HG02588 (cell line): ENCODE data around the gene MICA.
A peak's percentile ranks its signal among the peaks of the same experiment; 100 is the strongest.
"Not testable (repeated sequence)": the region's sequence is repeated elsewhere in the genome, so short reads cannot be mapped to it uniquely, and the experiment has no call there.

Source experiments
- ATAC-seq: cut with Tn5 transposase; IDR thresholded peaks from one replicate; pipeline ENCODE4 v1.9.1; 2021; ENCODE audit warnings: mild to moderate bottlenecking, moderate library complexity; ENCODE audit not compliant: unreplicated experiment

The MICA gene

DNA sequence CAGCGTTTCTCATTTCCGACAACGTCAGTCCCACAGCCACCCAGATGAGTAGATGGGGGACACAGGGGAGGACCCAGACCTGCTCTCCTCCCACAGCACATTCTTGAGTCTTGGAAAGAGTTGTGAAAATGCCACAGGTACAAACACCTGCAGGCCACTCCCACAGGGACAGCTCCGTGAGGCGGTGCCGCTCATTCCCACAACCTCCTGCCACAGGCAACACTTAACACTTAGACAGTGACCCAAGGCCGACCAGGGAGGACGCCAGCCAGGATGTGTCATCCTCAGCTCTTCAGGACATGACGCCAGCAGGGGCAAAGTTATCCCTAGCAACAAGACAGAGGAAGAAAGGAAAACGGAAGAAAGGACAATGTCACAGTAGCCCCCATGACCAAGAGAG, 23.5 kb upstream of the MICA start:
- ATAC-seq, result no peak

DNA sequence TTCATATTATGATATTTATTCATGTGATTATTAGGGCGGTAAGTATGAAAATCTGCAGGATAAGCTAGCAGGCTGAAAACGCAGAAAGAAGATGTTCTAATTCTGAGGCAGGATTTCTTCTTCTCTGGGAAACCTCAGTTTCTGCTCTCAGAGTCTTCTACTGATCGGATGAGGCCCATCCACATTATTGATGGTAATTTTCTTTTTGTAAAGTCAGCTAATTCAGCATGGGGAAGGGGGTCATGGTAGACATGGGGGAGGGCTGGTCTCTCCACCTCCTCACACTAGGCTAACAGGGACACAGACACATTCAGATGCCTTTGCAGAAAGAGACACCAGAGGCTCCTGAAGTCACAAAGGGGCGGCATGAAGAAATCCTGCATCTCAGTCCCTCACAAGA, 21.7 kb upstream of the MICA start:
- no peak for ATAC-seq

DNA sequence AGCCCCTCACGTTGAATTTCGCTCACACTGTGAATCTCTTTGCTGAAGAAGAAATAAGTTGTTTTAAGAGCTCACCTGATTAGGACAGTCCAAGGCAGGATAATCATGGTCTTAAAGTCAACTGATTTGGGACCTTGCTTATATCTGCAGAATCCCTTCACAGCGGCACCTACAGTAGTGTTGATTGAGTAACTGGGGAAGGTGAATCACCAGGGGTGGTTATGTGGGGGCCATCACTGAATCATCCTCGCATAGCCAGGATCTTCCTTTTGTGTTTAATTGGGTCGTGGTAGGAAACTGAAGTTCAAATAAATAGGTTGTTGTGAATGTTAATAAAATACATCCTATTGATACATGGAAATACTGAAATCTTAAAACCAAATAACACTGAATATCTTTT, 20.2 kb upstream of the MICA start:
- ATAC-seq, result no peak

DNA sequence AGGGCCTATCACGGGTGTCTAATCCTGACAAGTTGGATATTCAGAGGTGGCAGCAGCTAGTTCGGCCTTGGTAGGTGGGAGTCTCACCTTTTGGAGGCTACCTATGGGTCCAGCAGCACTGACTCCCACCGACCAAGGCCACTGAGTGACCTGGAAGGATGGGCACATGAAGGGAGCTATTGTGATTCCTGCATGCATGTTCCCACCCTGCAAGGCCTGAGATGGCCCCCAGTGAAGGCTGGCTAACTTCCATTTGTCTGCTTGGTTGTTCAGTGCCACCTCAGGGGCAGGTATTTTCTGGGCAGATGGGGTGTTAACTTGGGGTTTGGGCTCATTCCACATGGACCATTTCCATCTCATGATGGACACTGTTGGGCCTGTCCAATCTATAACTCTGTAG, 18.4 kb upstream of the MICA start:
- ATAC-seq, result no peak

DNA sequence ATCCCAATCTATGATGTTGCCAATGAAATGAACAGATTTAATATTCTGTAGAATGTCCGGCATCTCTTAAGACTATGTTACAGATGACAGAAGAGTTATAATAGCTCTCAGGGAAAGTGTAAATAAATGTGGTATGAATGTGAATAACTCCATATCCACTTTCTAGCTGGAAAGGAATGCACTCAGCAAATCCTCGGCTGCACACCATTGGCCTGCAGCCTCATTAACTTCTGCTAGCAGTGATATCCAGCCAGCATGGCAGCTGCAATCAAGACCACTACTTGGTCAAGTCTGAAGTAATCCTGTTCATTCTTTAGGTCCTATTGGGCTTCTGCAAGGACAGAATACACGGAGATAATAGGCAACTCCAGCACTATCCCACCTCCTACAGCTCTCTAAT, 17.3 kb upstream of the MICA start:
- ATAC-seq, result no peak

DNA sequence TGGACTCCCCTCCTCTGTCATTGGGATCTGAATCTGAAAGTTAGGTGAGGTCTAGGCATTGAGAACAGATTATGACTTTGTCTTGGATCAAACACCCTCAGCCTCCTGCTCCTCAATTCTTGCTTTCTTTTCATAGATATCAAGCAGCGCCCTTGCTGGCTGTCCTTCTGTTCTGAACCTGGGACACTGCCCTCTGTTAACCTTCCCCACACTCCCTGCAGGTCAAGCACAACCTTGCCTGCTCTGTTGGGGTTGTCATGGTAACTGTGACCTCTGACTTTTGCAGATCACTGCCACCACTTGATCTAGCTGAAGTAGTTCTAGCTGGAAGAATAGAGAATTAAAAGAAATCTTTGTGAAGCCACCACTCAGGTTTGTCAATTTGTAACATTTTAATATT, 16.4 kb upstream of the MICA start:
- no peak for ATAC-seq

DNA sequence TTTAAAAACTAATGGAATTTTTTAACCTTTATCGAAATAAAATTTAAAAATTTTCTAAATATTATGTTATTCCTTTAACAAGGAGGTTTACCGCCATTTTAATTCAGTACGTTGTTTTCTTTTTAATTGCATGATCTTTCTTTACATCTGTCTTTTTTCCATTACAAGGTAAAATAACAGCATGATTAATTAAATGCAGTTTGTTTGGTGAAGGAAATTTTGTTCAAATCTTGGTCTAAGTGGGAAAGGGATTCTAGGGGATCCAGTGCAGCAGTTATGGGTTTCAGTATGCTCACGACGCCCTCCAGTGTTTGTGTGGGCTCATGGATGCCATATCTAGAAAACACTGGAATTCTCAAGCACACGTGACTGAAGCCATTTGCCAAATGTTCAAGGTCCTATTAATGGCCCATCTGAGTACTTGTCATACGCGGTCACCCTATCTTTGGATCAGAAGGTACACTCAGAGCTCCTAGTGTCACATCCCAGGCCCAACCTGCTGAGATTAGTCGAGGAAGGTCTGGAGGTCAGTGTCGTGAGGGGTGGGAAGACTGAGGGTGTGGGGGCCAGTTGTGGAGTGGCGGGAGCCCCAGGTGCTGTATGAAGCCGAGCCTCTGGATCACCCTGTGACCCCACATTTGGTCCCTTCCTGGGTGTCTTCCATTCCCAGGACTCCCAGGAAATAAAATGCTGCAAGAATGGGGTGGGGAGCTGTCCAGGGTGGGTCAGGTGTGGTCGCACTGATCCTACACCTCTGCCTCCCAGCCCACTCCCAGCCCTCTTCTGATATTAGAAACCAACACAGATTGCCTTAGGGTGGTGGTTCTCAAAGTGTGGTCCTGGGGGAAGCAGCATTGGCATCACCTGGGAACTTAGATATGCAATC, 14.2 kb upstream of the MICA start:
- ATAC-seq, result not testable (repeated sequence)

DNA sequence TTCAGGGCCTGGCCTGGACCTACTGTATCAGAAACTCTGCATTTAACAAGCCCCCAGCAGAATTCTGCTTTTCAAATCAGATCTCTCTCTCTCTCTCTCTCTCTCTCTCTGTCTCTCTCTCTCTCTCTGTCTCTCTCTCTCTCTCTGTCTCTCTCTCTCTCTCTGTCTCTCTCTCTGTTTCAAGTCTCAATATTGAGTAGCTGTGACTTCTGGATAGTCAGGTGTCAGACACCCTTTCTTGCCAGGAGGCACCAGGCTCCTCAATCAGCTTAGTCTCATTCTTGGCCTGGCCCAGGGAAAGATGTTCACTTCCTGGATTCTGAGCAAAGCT, 13.6 kb upstream of the MICA start:
- ATAC-seq, result not testable (repeated sequence)

DNA sequence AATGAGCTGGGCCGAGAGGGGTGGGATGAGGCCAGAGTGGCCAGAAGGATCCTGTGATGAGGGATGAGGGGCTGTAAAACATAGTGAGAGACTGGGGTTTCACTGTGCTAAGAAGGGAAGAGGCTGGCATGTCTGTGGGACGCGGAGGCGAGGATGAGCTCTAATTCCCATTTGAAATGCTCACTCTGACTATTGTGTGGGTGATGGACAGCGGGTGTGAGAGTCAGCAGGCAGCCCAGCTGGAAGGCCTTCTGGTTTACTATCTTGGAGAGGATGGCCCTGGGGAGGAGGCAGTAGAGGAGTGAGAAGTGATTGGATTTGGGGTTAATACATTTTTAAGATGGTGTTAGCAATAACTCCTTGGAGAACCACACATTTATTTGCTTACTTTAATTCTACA, 9.5 kb upstream of the MICA start:
- ATAC-seq, result no peak

DNA sequence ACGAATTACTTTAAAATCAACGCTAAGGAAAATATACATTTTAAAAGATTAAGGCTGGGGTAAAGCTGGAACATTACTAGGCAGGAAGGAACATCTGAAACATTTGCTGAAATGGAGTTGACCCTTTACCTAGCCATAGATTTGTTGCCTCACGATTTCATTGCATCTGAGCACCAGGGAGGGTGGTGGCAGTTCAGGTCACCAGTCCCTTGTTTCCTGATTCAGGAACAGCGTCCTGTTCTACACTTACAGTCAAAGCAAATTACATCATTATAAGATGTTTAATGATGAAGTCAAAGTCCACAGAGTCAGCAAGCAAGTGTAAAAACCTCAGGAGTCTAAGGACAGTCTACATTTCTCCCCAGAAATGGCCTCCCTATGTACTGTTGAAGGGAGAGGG, 9.0 kb upstream of the MICA start:
- no peak for ATAC-seq

DNA sequence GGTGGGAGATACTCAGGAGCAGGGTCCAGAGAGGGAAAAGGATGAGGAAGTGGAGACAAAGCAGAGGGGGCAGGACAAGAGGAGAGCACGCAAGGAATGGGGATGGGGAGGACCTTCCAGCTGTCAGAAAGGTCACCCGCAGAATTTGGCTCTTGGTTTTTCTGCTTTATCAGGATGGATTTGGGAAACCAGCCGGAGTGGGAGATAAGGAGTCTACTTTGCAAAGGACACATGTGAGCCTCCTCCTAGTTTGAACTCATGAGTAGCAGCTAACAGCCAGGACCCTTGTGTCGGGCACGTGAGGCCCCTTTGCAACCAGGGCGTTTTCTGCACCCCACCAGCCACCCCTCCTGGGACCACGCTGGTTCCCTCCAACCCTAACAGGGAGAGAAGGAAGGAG, 7.6 kb upstream of the MICA start:
- no peak for ATAC-seq

DNA sequence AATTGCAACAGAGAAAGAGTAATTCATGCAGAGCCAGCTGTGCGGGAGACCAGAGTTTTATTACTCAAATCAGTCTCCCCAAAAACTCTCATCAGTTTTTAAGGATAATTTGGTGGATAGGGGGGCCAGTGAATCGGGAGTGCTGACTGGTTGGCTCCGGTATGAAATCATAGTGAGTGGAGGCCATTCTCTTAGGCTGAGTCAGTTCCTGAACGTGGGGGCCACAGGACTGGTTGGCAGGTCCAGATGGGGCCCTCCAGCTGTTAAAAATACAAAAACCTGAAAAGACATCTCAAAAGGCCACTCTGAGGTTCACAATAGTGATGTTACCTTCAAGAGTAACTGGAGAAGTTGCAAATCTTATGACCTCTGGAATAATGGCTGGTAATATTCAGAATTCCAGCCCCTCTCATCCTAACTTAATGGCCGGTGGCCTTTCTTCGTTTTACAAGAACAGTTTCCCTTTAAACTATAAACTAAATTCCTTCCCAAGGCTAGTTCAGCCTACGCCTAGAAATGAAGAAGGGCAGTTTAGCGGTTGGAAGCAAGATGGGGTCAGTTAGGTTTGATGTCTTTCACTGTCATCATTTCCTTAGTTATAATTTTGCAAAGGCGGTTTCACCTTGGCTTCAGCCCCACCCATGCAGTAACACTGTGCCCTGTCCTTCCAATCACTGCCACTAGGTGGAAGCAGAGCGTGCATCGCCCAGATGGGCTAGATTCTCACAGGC, 6.8 kb upstream of the MICA start:
- no peak for ATAC-seq

DNA sequence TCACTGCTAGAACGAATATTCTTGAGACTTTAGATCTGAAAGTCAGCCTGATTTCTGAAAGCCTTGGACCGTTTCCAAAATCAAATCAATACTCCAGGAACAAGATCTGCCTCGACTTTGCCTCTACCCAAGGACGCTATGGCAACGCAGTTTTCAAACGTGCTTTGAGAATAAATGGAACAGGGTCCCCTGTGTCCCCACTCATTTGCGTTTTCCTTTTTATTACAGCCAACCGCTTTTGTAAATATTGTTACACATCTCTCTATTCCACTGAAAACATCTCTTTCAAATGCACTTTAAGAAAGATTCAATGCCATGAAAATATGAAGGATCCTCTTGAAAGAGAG, 6.3 kb upstream of the MICA start:
- ATAC-seq, result not testable (repeated sequence)

DNA sequence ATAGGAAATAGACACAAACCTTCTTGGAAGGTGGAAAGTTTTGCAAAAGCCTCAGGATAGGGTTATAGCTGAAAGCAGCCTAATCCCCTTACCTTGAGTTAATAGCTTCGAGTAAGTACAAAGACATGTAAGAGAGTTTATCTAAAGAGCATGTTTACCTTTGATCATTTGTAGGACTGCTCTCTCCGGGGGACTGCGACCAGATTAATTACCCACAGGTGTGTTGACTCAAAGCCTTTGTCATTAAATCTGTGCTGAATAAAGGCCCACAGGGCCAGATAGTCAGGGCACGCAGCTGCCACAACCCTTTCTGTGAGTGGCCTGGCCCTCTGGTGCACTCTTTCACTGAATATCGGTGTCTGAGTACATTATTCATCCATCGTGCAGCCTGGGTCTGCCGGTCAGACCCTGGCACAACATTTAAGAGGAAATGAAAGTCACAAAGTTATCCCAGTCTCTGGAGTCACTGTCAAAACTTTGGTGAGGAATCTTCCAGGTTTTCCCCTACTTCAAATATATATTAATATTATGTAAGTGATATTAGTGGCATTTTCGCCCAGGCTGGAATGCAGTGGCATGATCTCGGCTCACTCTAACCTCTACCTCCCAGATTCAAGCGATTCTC, 5.4 kb upstream of the MICA start:
- ATAC-seq, result no peak

DNA sequence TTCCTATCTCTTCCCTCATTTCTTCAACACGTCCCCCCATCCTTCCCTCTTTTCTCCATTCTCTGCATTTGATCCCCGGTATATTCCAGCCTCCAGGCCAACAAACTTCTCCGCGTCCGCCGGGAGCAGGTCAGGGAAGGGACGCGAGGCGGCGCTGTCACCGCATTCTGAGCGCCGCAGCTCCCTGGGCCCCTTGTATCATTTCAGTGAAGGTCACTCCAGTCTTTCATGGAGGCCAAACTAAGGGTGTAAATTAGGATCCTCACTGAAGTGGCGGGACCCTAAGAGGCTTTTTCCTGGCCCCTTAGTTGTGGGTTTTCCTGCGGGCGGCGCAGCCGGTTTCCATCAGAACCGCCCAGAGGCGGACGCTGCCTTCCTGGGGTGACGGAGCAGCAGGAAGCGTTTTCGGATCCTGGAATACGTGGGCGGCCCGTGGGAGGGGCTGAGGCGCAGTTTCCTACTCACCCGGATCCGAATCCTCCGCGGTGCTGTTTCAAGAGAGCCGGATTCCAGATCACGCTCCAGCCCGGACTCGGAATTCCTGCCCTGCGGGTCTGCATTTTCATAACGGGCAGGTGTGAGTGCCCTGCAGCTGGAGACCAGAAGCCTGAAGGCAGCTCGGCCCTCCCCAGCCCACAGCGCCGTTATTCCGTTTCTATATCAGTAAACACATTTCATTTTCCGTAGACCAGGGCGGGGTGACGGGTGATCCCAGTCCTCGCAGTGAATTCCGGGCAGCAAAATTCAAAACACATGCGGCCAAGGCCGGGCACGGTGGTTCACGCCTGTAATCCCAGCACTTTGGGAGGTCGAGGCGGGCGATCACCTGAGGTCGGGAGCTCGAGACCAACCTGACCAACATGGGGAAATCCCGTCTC, 3.6 kb upstream of the MICA start:
- ATAC-seq, result no peak

DNA sequence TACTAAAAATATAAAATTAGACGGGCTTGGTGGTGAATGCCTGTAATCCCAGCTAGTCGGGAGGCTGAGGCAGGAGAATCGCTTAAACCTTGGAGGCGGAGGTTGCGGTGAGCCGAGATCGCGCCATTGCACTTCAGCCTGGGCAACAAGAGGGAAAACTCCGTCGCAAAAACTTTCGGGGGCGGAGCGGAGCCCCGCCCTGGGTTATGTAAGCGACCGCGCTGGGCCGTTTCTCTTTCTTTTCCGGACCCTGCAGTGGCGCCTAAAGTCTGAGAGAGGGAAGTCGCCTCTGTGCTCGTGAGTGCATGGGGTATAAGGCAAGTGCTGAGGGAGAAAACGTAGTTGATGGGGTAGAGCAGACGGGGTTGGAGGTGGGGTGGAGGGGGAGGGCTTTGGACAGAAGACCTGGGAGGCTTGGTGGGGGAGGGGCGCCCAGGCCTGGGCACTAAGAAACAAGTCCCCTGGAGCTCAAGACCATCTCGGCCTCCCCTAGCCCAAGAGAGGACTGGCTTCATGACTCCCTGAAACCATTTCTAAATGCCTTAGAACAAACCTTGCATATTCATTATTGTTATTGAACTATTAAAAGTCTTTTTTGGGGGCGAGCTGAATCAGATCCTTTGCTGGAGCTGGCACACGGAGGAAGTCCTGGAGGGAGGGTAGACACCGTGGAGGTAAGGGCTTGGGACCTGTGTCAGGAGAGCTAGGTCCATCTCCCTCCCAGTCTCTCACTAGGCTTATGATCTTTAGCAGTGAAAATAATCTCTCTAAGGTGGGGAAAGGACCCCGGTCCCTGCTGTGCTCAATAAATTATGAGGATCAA, 2.7 kb upstream of the MICA start:
- ATAC-seq, result peak; percentile 41

DNA sequence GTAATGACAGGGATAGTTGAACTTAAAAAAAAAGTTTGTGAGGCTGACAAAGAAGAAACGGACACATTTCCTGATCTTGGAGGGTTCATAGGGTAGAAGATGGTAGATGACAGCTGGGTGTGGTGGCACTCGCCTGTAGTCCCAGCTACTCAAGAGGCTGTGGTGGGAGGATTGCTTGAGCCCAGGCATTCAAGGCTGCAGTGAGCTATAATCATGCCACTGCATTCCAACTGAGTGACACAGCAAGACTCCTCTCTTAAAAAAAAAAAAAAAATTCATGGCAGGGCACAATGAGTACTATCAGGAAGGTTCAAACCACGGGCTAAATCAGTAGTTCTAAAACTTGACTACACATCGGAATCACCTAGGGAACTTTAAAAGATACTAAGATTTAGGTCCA, 2.0 kb upstream of the MICA start:
- ATAC-seq, result no peak

DNA sequence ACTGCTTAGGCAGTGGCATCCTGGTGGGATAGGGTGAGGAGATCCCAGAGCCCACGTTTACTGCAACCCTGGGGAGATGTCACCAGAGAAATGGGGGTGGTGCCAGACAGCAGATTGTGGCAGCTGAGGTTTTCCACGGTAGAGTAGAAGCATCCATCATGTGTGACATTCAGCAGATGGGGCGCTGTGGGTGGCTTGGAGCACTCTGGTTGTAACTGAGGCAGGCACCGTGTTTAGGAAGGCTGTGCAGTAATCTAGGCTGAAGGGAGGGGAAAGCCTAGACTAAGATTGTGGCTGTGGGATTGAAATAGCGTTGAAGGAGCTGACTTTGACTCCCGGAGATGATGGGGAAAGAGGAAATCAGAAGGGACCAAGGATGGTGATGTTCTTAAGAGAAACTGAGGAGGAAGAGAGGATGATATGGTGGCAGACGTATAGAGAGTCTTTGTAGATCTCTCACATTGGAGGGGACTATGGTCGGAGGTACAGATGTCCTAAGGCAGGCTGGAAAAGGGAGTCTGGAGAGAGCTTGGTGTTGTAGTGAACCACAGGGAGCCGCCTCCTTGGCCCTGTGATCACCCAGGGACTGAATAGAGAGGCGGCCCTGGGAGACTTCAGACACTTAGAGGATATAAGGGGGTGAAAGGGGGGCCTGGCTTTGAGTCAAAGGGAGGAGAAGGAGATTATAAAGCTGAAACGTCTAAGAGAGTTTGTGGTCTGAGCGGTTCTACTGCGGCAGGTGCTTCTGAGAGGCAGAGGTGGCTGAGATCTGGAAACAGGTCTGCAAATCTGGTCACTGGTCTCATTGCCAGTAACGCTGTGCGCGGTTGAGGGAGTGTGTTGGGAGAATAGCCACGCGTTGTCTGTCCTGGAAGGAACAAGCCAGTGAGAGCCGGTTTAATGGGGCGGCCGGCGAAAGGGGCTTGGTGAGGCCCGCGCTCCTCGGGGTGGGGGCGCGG, 792 bp upstream of the MICA start:
- no peak for ATAC-seq

DNA sequence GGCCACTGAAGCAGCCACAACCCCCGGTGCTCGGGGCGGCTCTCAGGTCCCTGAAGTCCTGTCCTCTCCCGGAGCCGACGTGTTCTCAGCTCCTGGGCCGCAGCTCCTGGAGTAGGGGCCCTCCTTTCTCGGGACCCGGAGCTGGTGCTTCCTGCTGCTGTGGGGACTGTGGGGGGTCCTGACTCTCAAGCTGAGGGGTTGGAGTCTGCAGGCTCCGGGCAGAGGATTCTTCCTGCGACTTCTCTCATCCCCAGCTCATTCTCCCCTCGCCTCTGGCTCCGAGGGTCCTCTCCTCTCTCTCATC, 618 bp downstream of the MICA start:
- ATAC-seq, result not testable (repeated sequence)
